Fibroblast of lung (primary cell): ENCODE measurements around the gene GGCX. TPM values are rescaled to one million over a fixed set of nuclear protein-coding genes. Genes with fewer than 3 reads are reported as not detected.

Source experiments
- DNase-seq, 2 donors: peaks; one replicate each; pipeline versions ENCODE4 v3.0.0 to v3.0.0-alpha.2; 2010; ENCODE audit warnings: low read depth in 2 of 2
- H2AFZ ChIP-seq: 2 replicates; pipeline ENCODE4 v1.5.1; 2012; ENCODE audit warnings: low read length, control low read depth, inconsistent platforms
- H3K27ac ChIP-seq: 2 replicates; pipeline ENCODE4 v1.5.1; 2011; ENCODE audit warnings: low read length, control low read depth; ENCODE audit not compliant: insufficient read depth
- H3K27me3 ChIP-seq: 2 replicates; pipeline ENCODE4 v1.5.1; 2011; ENCODE audit warnings: mild to moderate bottlenecking, low read length; ENCODE audit not compliant: control insufficient read depth, insufficient read depth
- H3K36me3 ChIP-seq: 2 replicates; pipeline ENCODE4 v1.5.1; 2011; ENCODE audit warnings: low read length; ENCODE audit not compliant: control insufficient read depth, insufficient read depth
- H3K4me1 ChIP-seq: 2 replicates; pipeline ENCODE4 v1.5.1; 2011; ENCODE audit warnings: low read length; ENCODE audit not compliant: control insufficient read depth, insufficient read depth; ENCODE audit errors: extremely low read depth
- H3K4me2 ChIP-seq: 2 replicates; pipeline ENCODE4 v1.5.1; 2011; ENCODE audit warnings: low read length, control low read depth; ENCODE audit not compliant: insufficient read depth; ENCODE audit errors: extremely low read depth
- H3K4me3 ChIP-seq, 4 experiments: fragments of 200-600 bp in 1 of 4; sonication (generic) in 1 of 4; replicated peaks in 1 of 4; 2 replicates each; pipeline ENCODE4 v1.5.1; 2011 to 2016; ENCODE audit warnings: low read length in 4 of 4, low read depth in 3 of 4, mild to moderate bottlenecking in 3 of 4, control low read depth in 2 of 4, inconsistent platforms in 1 of 4, mixed read lengths in 1 of 4; ENCODE audit not compliant: insufficient read depth in 1 of 4; ENCODE audit errors: control extremely low read depth in 1 of 4
- H3K79me2 ChIP-seq: 2 replicates; pipeline ENCODE4 v1.5.1; 2012; ENCODE audit warnings: mild to moderate bottlenecking, low read length, inconsistent platforms; ENCODE audit not compliant: control insufficient read depth, insufficient read depth
- H3K9ac ChIP-seq: 2 replicates; pipeline ENCODE4 v1.5.1; 2011; ENCODE audit warnings: mild to moderate bottlenecking, low read length, control low read depth; ENCODE audit not compliant: insufficient read depth
- H3K9me3 ChIP-seq: 2 replicates; pipeline ENCODE4 v1.5.1; 2012; ENCODE audit warnings: low read depth, low read length; ENCODE audit not compliant: control insufficient read depth, insufficient read depth
- H4K20me1 ChIP-seq: 2 replicates; pipeline ENCODE4 v1.5.1; 2011; ENCODE audit warnings: low read length; ENCODE audit not compliant: control insufficient read depth, insufficient read depth; ENCODE audit errors: extremely low read depth
- EZH2 ChIP-seq: IDR thresholded peaks from 2 replicates; pipeline ENCODE4 v1.5.1; 2012; ENCODE audit warnings: low read length, control low read depth, mild to moderate bottlenecking; ENCODE audit errors: missing control alignments
- polyA plus RNA-seq, 2 donors: library from polyadenylated mRNA; depleted of rRNA in 1 of 2; stranded (reverse) in 1 of 2; unstranded in 1 of 2; fragments of >200 nt; gene quantifications; 2 replicates each; pipeline ENCODE4 v1.2.1, GENCODE V29; 2011 to 2012; ENCODE audit warnings: missing spikeins in 1 of 2
- total RNA-seq: library from RNA; depleted of rRNA; stranded (reverse); fragments of >200 nt; gene quantifications from 2 replicates; pipeline ENCODE4 v1.2.1, GENCODE V29; 2014
- TF ChIP-seq, protein P1 (sequence below), 2 donors: IDR thresholded peaks in 1 of 2; conservative IDR thresholded peaks in 1 of 2; 1 replicate in 1 of 2; 2 replicates in 1 of 2; pipeline ENCODE4 v1.5.1; 2011 to 2012; ENCODE audit warnings: low read length in 2 of 2, control low read depth in 1 of 2, inconsistent platforms in 1 of 2, low read depth in 1 of 2, mild to moderate bottlenecking in 1 of 2

The GGCX gene
- total and polyA plus RNA-seq, 2 donors (not counting 1 experiment from before 2014, with no cell fraction given): 34.4 to 46.1 TPM

DNA sequence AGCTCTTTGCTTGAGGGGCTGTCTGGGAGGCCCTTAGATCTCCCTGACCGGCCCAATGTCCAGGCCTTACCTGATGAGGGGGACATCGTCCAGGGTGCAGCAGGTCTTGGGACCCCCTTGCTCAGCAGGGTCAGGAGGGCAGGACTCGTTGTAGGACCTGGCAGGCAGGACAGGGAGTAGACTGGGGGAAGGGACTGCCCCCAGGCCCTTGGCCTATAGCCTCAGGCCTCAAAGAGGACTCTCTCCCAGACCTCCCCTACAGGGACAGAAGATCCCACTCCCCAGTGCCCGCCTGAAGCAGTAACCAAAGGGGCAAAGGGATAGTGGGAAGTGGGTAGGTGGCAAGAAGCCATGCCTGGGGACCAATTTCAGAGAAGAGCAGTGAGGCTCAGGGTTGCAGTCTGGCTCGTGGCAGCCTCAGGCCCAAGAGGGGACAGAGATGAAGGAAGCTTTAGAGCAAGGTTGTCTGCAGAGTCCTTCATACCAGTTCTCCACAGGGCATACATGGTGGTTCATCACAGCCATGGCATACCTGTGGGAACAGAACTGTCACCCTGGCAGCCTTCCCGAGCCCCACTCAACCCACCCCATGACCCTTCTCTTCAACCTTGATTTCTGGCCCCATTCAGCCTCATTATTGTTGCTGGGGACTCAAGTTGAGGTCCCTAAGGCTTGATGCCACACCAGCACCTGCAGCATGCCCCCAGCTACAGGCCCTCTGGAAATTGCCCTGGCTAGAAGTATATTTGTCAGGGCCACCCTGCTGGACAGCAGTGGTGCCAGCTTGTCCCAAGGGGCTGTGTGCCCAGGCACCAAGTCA lies 39.9 kb upstream of the GGCX start:
- Histone ChIP-seq H3K27ac (no peak overlapping the region), H3K27me3 (no peaks in the 10 kb centered on the region), H4K20me1 (no peaks in the 10 kb centered on the region), H3K4me3 (peak overlapping the region; percentile 73 to 97 (median 88)), H3K36me3 (peaks cover 19% of the 10 kb centered on the region), H3K9ac (no peak overlapping the region), H3K79me2 (peaks cover 20% of the 10 kb centered on the region), H3K9me3 (no peaks in the 10 kb centered on the region), H3K4me1 (peaks cover 24% of the 10 kb centered on the region), H3K4me2 (peak overlapping the region; percentile 64), H2AFZ (no peak overlapping the region)
- TF ChIP-seq, protein P1, sequence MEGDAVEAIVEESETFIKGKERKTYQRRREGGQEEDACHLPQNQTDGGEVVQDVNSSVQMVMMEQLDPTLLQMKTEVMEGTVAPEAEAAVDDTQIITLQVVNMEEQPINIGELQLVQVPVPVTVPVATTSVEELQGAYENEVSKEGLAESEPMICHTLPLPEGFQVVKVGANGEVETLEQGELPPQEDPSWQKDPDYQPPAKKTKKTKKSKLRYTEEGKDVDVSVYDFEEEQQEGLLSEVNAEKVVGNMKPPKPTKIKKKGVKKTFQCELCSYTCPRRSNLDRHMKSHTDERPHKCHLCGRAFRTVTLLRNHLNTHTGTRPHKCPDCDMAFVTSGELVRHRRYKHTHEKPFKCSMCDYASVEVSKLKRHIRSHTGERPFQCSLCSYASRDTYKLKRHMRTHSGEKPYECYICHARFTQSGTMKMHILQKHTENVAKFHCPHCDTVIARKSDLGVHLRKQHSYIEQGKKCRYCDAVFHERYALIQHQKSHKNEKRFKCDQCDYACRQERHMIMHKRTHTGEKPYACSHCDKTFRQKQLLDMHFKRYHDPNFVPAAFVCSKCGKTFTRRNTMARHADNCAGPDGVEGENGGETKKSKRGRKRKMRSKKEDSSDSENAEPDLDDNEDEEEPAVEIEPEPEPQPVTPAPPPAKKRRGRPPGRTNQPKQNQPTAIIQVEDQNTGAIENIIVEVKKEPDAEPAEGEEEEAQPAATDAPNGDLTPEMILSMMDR (conservative IDR thresholded peaks at IDR 0.05 in 1 of 2, IDR thresholded peaks at IDR 0.05 in 1 of 2; ENCODE audit: low read depth in 1 of 2, low read length in 2 of 2): no peak
- TF ChIP-seq EZH2: no peak
- no peak for DNase-seq

DNA sequence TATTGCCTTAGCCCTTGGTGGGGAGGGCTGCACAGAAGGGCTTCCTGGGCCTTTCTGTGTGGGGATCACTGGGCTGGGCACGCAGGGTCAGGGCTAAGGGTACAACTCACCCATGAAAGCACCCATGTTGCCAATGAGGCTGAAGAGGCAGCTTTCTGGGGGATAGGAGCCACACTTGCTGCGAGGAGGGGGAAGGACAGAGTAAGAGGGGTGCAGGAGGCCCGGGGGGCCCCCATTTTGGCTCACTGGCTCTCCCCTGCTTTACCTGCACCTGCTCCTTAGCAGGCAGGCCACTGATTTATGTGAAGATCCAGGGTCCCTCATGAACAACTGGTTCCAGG lies 38.9 kb upstream of the GGCX start:
- Histone ChIP-seq H3K27ac (no peak overlapping the region), H4K20me1 (no peaks in the 10 kb centered on the region), H3K4me2 (no peak overlapping the region), H3K79me2 (peaks cover 25% of the 10 kb centered on the region), H3K4me3 (no peak overlapping the region), H3K9ac (no peak overlapping the region), H3K9me3 (no peaks in the 10 kb centered on the region), H3K4me1 (peaks cover 16% of the 10 kb centered on the region), H3K36me3 (peaks cover 19% of the 10 kb centered on the region), H2AFZ (no peak overlapping the region), H3K27me3 (no peaks in the 10 kb centered on the region)
- TF ChIP-seq EZH2: no peak
- TF ChIP-seq, protein P1 (conservative IDR thresholded peaks at IDR 0.05 in 1 of 2, IDR thresholded peaks at IDR 0.05 in 1 of 2; ENCODE audit: low read depth in 1 of 2, low read length in 2 of 2): no peak
- no peak for DNase-seq

DNA sequence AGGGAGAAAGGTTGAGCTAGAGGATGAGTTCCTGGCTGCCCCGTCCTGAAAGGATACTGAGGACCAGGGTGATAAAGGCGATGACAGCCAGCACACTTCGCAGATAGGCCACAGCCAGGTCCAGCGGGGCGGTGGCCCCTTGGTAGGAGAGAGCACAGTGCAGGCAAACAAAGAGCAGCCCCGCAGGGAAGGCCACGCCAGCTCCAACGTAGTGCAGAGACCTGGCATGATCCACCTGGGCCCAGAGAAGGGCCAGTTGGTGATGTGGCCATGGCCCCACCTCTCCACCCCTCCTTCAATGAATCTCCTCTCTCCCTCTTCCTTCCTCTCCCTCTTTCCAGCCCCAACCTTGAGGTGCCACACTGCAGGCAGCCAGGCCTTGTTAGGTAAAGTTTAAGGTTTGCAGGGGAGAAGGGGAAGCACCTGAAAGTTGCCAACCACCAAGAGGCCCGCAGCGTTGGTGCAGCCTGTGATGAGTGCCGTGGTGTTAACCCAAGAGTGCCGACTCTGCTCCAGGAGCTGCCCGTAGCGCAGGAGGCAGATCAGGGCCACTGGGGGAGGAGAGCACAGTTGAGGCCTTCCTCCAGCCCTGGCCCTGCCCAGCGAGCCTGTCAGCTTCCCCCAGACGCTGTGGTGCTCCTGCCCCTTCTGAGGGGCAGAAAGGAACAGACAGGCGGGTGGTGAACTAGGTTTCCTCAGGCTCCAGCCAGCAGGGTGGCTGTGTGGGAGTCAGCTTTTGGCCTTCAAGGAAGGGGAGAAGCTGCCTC lies 38.4 kb upstream of the GGCX start:
- DNase-seq: no peak
- peaks cover 25% of the 10 kb centered on the region for H3K79me2 ChIP-seq
- no peak overlapping the region for H3K4me2 ChIP-seq

More for the DNA sequence above, 38.4 kb upstream of the GGCX start:
- H3K27ac ChIP-seq: no peak overlapping the region
- H3K4me1 ChIP-seq: peaks cover 14% of the 10 kb centered on the region
- H3K27me3 ChIP-seq: no peaks in the 10 kb centered on the region
- no peak overlapping the region for H3K4me3 ChIP-seq
- H3K9ac ChIP-seq: no peak overlapping the region
- TF ChIP-seq EZH2: no peak
- TF ChIP-seq, protein P1 (conservative IDR thresholded peaks at IDR 0.05 in 1 of 2, IDR thresholded peaks at IDR 0.05 in 1 of 2; ENCODE audit: low read depth in 1 of 2, low read length in 2 of 2): no peak
- H3K36me3 ChIP-seq: peaks cover 19% of the 10 kb centered on the region
- H3K9me3 ChIP-seq: no peaks in the 10 kb centered on the region
- no peak overlapping the region for H2AFZ ChIP-seq
- no peaks in the 10 kb centered on the region for H4K20me1 ChIP-seq
